CD14-positive monocyte (primary cell): ENCODE measurements around the gene DGKI. TPM values are rescaled to one million over a fixed set of nuclear protein-coding genes. Genes with fewer than 3 reads are reported as not detected.

Source experiments
- DNase-seq, 3 donors: peaks; one replicate each; pipeline ENCODE4 v3.0.0-alpha.2; 2011 to 2022
- H2AFZ ChIP-seq: 2 replicates; pipeline ENCODE4 v1.6.0; 2012; ENCODE audit warnings: mild to moderate bottlenecking, low read depth, low read length, inconsistent platforms; ENCODE audit not compliant: insufficient read depth, poor library complexity, severe bottlenecking
- H3K27ac ChIP-seq, 2 donors: 1 replicate in 1 of 2; 2 replicates in 1 of 2; pipeline ENCODE4 v1.5.1; 2012 to 2013; ENCODE audit warnings: low read length in 2 of 2, control low read depth in 1 of 2, inconsistent platforms in 1 of 2, low read depth in 1 of 2, mild to moderate bottlenecking in 1 of 2
- H3K27me3 ChIP-seq, 2 donors: one replicate each; pipeline versions ENCODE4 v1.6.0 to v1.6.1; 2011 to 2013; ENCODE audit warnings: low read length in 2 of 2; ENCODE audit not compliant: control insufficient read depth in 2 of 2, insufficient read depth in 2 of 2
- H3K36me3 ChIP-seq, 2 donors: replicated peaks in 1 of 2; 1 replicate in 1 of 2; 2 replicates in 1 of 2; pipeline versions ENCODE4 v1.5.1 to v1.6.1; 2012 to 2013; ENCODE audit warnings: low read length in 2 of 2, control low read depth in 1 of 2, inconsistent platforms in 1 of 2, mild to moderate bottlenecking in 1 of 2; ENCODE audit not compliant: insufficient read depth in 2 of 2, control insufficient read depth in 1 of 2
- H3K4me1 ChIP-seq, 2 donors: 1 replicate in 1 of 2; 2 replicates in 1 of 2; pipeline versions ENCODE4 v1.5.1 to v1.6.1; 2012 to 2013; ENCODE audit warnings: low read length in 2 of 2, control low read depth in 1 of 2, inconsistent platforms in 1 of 2, mild to moderate bottlenecking in 1 of 2, moderate library complexity in 1 of 2; ENCODE audit not compliant: insufficient read depth in 2 of 2, control insufficient read depth in 1 of 2
- H3K4me2 ChIP-seq: replicated peaks from 2 replicates; pipeline ENCODE3; 2012; ENCODE audit warnings: low read length, moderate library complexity, mild to moderate bottlenecking; ENCODE audit not compliant: poor library complexity, severe bottlenecking; ENCODE audit errors: extremely low read depth
- H3K4me3 ChIP-seq, 3 experiments: fragments of 200-600 bp in 1 of 3; sonication (generic) in 1 of 3; replicated peaks in 1 of 3; 1 replicate in 2 of 3; 2 replicates in 1 of 3; pipeline ENCODE4 v1.5.1; 2011 to 2013; ENCODE audit warnings: low read length in 3 of 3, mild to moderate bottlenecking in 3 of 3, control low read depth in 2 of 3, low read depth in 2 of 3, inconsistent platforms in 1 of 3, moderate library complexity in 1 of 3
- H3K79me2 ChIP-seq: 2 replicates; pipeline ENCODE4 v1.6.0; 2012; ENCODE audit warnings: mild to moderate bottlenecking, control low read depth, inconsistent platforms, low read length, moderate library complexity; ENCODE audit not compliant: insufficient read depth
- H3K9ac ChIP-seq: 2 replicates; pipeline ENCODE4 v1.6.0; 2017; ENCODE audit warnings: low read length, mild to moderate bottlenecking; ENCODE audit not compliant: insufficient read depth, poor library complexity, severe bottlenecking
- H3K9me3 ChIP-seq, 2 donors: replicated peaks in 1 of 2; 1 replicate in 1 of 2; 2 replicates in 1 of 2; pipeline versions ENCODE4 v1.5.1 to v1.6.1; 2012 to 2013; ENCODE audit warnings: low read length in 2 of 2, control low read depth in 1 of 2; ENCODE audit not compliant: control insufficient read depth in 1 of 2, insufficient read depth in 1 of 2
- H4K20me1 ChIP-seq: 2 replicates; pipeline ENCODE4 v1.6.0; 2012; ENCODE audit warnings: mild to moderate bottlenecking, low read length, control low read depth, moderate library complexity; ENCODE audit not compliant: insufficient read depth
- H3K27ac Mint-ChIP-seq, 7 donors: one replicate each; pipeline ENCODE4 v1.8.0; 2020; ENCODE audit warnings: mild to moderate bottlenecking in 7 of 7, mixed read lengths in 7 of 7, moderate library complexity in 6 of 7, inconsistent platforms in 2 of 7
- H3K27me3 Mint-ChIP-seq, 3 donors: one replicate each; pipeline ENCODE4 v1.8.0; 2021 to 2022; ENCODE audit warnings: low read depth in 3 of 3, mild to moderate bottlenecking in 3 of 3, mixed read lengths in 3 of 3, moderate library complexity in 3 of 3, inconsistent platforms in 1 of 3
- H3K36me3 Mint-ChIP-seq, 2 donors: one replicate each; pipeline ENCODE4 v1.8.0; 2020; ENCODE audit warnings: mixed read lengths in 2 of 2, inconsistent platforms in 1 of 2, mild to moderate bottlenecking in 1 of 2
- H3K4me1 Mint-ChIP-seq: one replicate; pipeline ENCODE4 v1.8.0; 2020; ENCODE audit warnings: mild to moderate bottlenecking, mixed read lengths
- H3K4me3 Mint-ChIP-seq, 2 donors: one replicate each; pipeline ENCODE4 v1.8.0; 2020; ENCODE audit warnings: mild to moderate bottlenecking in 2 of 2, mixed read lengths in 2 of 2, moderate library complexity in 1 of 2
- H3K9me3 Mint-ChIP-seq, 7 donors: one replicate each; pipeline ENCODE4 v1.8.0; 2020 to 2022; ENCODE audit warnings: mixed read lengths in 7 of 7, mild to moderate bottlenecking in 6 of 7, moderate library complexity in 6 of 7, inconsistent platforms in 2 of 7
- WGBS: methylation state at CpG from one replicate; pipeline ENCODE4 v1.1.5; 2013; ENCODE audit warnings: missing lambda C conversion rate; ENCODE audit not compliant: insufficient coverage; 5-methylcytosine and 5-hydroxymethylcytosine counted together
- intact Hi-C, 2 donors: fragments of 100-400 bp; cut with micrococcal nuclease; formaldehyde crosslinking; loops; one replicate each; pipeline versions ENCODE4 v1.15.0 to v1.15.1; 2023
- polyA plus RNA-seq, 3 donors: library from polyadenylated mRNA; depleted of rRNA in 1 of 3; unstranded in 2 of 3; stranded (reverse) in 1 of 3; fragments of 300-500 nt in 2 of 3; fragments of >200 nt in 1 of 3; fragmentation: Illumina TruSeq in 2 of 3; gene quantifications; 1 replicate in 2 of 3; 2 replicates in 1 of 3; pipeline ENCODE4 v1.2.3, GENCODE V29; 2012 to 2021
- TF ChIP-seq, protein P1 (sequence below): fragments of 200-600 bp; IDR thresholded peaks from one replicate; pipeline ENCODE4 v1.8.0; 2022; ENCODE audit warnings: antibody characterized with exemption, mild to moderate bottlenecking

Gene DGKI
- polyA plus RNA-seq, 3 donors: not detected

DNA sequence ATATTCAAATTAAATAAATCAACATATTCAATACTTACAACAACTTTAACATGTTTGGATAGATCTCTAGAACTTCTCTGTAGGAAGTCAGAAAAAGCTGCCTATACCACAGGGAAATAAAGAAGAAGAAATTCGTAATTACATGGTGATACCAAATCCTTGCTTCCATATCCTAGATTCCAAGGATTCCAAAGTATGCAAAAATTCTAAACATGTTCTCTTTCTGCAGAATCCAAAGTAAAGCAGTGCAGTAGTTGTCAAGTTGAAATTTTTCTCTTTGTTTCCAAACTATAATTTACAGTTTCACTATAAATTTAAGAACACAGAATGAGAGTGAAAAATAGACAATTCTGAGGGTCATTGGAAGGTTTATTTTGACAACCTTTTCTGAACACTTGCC, 269.6 kb downstream of the DGKI start:
- Histone ChIP-seq H3K36me3 (no peaks in the 10 kb centered on the region), H3K79me2 (no peaks in the 10 kb centered on the region), H3K9ac (no peak overlapping the region), H3K4me1 (no peaks in the 10 kb centered on the region), H3K4me2 (no peak overlapping the region), H2AFZ (no peak overlapping the region), H3K27ac (no peak overlapping the region), H3K9me3 (no peaks in the 10 kb centered on the region), H4K20me1 (no peaks in the 10 kb centered on the region), H3K4me3 (no peak overlapping the region), H3K27me3 (no peaks in the 10 kb centered on the region)
- TF ChIP-seq, protein P1, sequence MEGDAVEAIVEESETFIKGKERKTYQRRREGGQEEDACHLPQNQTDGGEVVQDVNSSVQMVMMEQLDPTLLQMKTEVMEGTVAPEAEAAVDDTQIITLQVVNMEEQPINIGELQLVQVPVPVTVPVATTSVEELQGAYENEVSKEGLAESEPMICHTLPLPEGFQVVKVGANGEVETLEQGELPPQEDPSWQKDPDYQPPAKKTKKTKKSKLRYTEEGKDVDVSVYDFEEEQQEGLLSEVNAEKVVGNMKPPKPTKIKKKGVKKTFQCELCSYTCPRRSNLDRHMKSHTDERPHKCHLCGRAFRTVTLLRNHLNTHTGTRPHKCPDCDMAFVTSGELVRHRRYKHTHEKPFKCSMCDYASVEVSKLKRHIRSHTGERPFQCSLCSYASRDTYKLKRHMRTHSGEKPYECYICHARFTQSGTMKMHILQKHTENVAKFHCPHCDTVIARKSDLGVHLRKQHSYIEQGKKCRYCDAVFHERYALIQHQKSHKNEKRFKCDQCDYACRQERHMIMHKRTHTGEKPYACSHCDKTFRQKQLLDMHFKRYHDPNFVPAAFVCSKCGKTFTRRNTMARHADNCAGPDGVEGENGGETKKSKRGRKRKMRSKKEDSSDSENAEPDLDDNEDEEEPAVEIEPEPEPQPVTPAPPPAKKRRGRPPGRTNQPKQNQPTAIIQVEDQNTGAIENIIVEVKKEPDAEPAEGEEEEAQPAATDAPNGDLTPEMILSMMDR: no peak
- no peak overlapping the region for H3K27ac Mint-ChIP-seq
- no peak overlapping the region for H3K4me3 Mint-ChIP-seq
- WGBS: no CpG with 5 or more reads among the region's 1 CpG
- no peak for DNase-seq
- intact Hi-C loops: no loop called here
- no peaks in the 10 kb centered on the region for H3K4me1 Mint-ChIP-seq
- peaks cover 0 to 2% (median 0%) of the 10 kb centered on the region in 7 donors for H3K9me3 Mint-ChIP-seq
- peaks cover 0 to 3% (median 0%) of the 10 kb centered on the region in 3 donors for H3K27me3 Mint-ChIP-seq
- no peaks in the 10 kb centered on the region for H3K36me3 Mint-ChIP-seq

DNA sequence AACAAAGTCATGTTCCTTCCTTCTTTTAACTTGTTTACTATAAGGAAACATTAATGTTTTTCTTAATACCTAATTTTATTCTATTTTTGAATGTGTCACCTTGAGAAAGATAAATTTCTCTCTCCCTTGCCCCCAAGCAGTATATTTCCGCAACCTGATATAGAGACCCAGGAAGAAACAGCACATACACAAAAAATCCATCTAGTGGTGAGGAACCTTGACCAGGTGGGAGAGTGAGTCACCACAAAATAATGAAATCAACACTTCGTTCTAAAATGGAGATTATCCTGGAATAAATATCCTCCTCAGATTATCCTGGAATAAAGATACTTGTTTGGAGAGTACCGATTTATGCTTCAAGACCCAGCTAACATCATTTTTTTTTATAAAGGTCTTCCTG, 270.3 kb downstream of the DGKI start:
- Mint-ChIP-seq H3K27ac (no peak overlapping the region), H3K4me1 (no peaks in the 10 kb centered on the region), H3K9me3 (peaks cover 0 to 2% (median 0%) of the 10 kb centered on the region in 7 donors), H3K36me3 (no peaks in the 10 kb centered on the region), H3K4me3 (no peak overlapping the region), H3K27me3 (peaks cover 0 to 3% (median 0%) of the 10 kb centered on the region in 3 donors)
- Histone ChIP-seq H3K27me3 (no peaks in the 10 kb centered on the region), H3K27ac (no peak overlapping the region), H3K9ac (no peak overlapping the region), H3K9me3 (no peaks in the 10 kb centered on the region), H4K20me1 (no peaks in the 10 kb centered on the region), H2AFZ (no peak overlapping the region), H3K79me2 (no peaks in the 10 kb centered on the region), H3K4me1 (no peaks in the 10 kb centered on the region), H3K36me3 (no peaks in the 10 kb centered on the region), H3K4me3 (no peak overlapping the region), H3K4me2 (no peak overlapping the region)
- no CpG with 5 or more reads among the region's 3 CpGs for WGBS
- DNase-seq: no peak
- TF ChIP-seq, protein P1: no peak
- intact Hi-C loops: no loop called here
